Measurements from ENCODE around the gene PHLDA1. TPM values are rescaled to one million over a fixed set of nuclear protein-coding genes. Genes with fewer than 3 reads are reported as not detected.
A peak's percentile ranks its signal among the peaks of the same experiment; 100 is the strongest.

Gene PHLDA1
- total and polyA plus RNA-seq, 4 donors = 2.8 to 11.5 (median 5.7) TPM

DNA sequence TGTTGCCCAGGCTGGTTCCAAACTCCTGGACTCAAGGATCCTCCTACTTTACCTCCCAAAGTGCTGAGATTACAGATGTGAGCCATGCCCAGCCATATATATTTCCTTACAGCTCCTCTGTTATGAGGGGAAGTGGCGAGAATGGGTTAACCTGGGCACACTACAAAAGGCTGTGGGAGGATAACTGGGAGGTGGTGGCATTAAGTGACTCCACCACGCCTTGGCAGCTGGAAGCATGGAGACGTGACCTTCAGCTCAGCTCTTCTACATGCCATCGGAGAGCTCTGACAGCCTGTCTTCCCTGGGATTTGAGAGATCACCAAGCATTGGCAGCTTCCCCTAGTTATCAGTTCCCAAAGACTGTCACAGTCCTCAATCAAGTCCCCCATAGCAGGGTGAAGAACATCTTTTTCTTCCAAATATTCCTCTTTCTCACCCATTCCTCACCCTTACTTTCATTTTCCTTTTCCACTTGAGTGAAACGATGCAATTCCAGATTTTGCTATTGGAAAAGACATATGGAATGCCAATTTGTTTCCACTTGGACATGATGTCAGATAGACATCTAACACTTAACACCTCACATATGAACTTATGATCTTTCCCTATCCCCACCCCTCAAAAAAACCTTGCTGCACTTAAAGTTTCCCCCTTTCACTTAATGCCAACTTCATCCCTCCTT, 48.5 kb downstream of the PHLDA1 start:
- no peak for DNase-seq (ENCODE audit: low spot score)
- H3K27ac ChIP-seq (ENCODE audit: low read depth in 1 of 2, low read length in 2 of 2) = peak overlapping the region; percentile 34 to 56
- no peaks in the 10 kb centered on the region for H3K27me3 ChIP-seq (ENCODE audit: control insufficient read depth in 4 of 4, insufficient read depth in 4 of 4, low read length in 3 of 4)
- H3K36me3 ChIP-seq (ENCODE audit: control insufficient read depth in 4 of 4, insufficient read depth in 3 of 4, low read depth in 1 of 4, low read length in 3 of 4) = no peaks in the 10 kb centered on the region
- H3K4me1 ChIP-seq (ENCODE audit: control insufficient read depth in 4 of 4, insufficient read depth in 4 of 4, low read length in 3 of 4) = peaks cover 5 to 30% (median 17%) of the 10 kb centered on the region in 4 donors
- TF ChIP-seq EGR1 (IDR thresholded peaks at IDR 0.05; ENCODE audit: low read depth in 2 of 2) = no peak
- peak; percentile 29 for TF ChIP-seq YY1 (IDR thresholded peaks at IDR 0.05)
- peak overlapping the region; percentile 50 to 69 (median 51) for H3K4me3 ChIP-seq (ENCODE audit: low read depth in 1 of 3, low read length in 3 of 3)
- no peaks in the 10 kb centered on the region for H3K9me3 ChIP-seq (ENCODE audit: control insufficient read depth in 4 of 4, low read length in 3 of 4)
- H3K9ac ChIP-seq (ENCODE audit: low read depth in 1 of 2, low read length in 2 of 2) = peak overlapping the region in 1 of 2 donors; percentile 54
- WGBS = 38% methylated on average over 5 of the region's 5 CpGs

GRCh38 chr12:75982169-75982564, 49.4 kb downstream of the PHLDA1 start:
- H3K27me3 ChIP-seq (ENCODE audit: control insufficient read depth in 4 of 4, insufficient read depth in 4 of 4, low read length in 3 of 4) = no peaks in the 10 kb centered on the region
- H3K9ac ChIP-seq (ENCODE audit: low read depth in 1 of 2, low read length in 2 of 2) = no peak overlapping the region
- no peak for DNase-seq (ENCODE audit: low spot score)
- peaks cover 5 to 34% (median 19%) of the 10 kb centered on the region in 4 donors for H3K4me1 ChIP-seq (ENCODE audit: control insufficient read depth in 4 of 4, insufficient read depth in 4 of 4, low read length in 3 of 4)
- no peak overlapping the region for H3K4me3 ChIP-seq (ENCODE audit: low read depth in 1 of 3, low read length in 3 of 3)
- TF ChIP-seq JUND (IDR thresholded peaks at IDR 0.05) (no peak), CTCF (IDR thresholded peaks at IDR 0.05; ENCODE audit: low read depth, low read length, missing input control) (no peak), GABPA (IDR thresholded peaks at IDR 0.05 in 1 of 2, conservative IDR thresholded peaks at IDR 0.05 in 1 of 2) (no peak), EGR1 (IDR thresholded peaks at IDR 0.05; ENCODE audit: low read depth in 2 of 2) (no peak), HNF4A (conservative IDR thresholded peaks at IDR 0.05) (no peak)
- no peak overlapping the region for H3K27ac ChIP-seq (ENCODE audit: low read depth in 1 of 2, low read length in 2 of 2)
- 78% methylated on average over 8 of the region's 8 CpGs for WGBS
- no peaks in the 10 kb centered on the region for H3K9me3 ChIP-seq (ENCODE audit: control insufficient read depth in 4 of 4, low read length in 3 of 4)
- H3K36me3 ChIP-seq (ENCODE audit: control insufficient read depth in 4 of 4, insufficient read depth in 3 of 4, low read depth in 1 of 4, low read length in 3 of 4) = no peaks in the 10 kb centered on the region

DNA sequence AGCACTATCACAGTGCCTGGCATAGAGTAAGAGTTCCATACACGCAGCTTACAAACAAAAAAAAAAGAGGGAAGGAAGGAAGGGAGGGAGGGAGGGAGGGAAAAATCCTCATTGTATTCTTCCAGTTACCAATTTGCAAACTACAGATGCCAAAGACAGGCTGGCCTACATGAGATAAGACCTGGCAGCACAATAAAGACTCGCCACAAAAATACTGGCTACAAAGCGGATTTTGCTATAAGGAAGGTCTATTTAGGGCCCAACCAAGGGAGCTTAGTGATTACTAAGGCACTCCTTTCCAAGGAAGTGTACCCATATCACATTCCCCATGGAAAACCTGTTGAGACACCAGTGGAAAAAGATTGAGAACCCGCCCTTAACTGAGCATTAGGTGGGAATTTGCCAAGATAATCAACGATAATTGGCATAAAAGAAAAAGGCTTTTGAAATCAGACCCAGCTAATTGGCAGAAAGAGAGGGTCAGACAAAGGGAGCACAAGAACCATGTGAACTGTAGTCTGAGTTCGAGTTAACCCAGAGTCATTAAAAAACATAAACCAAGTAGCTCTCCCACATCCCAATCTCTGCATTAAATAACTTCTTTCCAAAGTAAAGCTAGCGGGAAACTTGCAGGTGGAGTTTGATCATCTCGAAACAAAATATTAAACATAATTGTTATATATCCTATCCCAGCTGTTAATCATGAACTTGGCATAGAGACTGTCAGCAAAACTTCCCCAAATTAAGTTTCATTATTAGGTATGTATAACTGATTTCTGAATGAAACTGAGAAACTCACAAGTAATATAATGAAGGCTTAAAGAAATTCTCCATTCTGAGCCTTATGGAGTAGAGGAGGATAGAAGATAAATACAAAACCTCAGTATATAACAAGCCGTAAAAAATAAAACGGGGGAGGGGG, 50.1 kb downstream of the PHLDA1 start:
- TF ChIP-seq EGR1 (IDR thresholded peaks at IDR 0.05; ENCODE audit: low read depth in 2 of 2) (no peak), GABPA (IDR thresholded peaks at IDR 0.05 in 1 of 2, conservative IDR thresholded peaks at IDR 0.05 in 1 of 2) (no peak), FOXA2 (IDR thresholded peaks at IDR 0.05) (no peak), HNF4G (IDR thresholded peaks at IDR 0.05) (no peak)
- Histone ChIP-seq H3K9ac (ENCODE audit: low read depth in 1 of 2, low read length in 2 of 2) (no peak overlapping the region), H3K27me3 (ENCODE audit: control insufficient read depth in 4 of 4, insufficient read depth in 4 of 4, low read length in 3 of 4) (no peaks in the 10 kb centered on the region), H3K36me3 (ENCODE audit: control insufficient read depth in 4 of 4, insufficient read depth in 3 of 4, low read depth in 1 of 4, low read length in 3 of 4) (no peaks in the 10 kb centered on the region), H3K27ac (ENCODE audit: low read depth in 1 of 2, low read length in 2 of 2) (no peak overlapping the region), H3K4me3 (ENCODE audit: low read depth in 1 of 3, low read length in 3 of 3) (no peak overlapping the region), H3K9me3 (ENCODE audit: control insufficient read depth in 4 of 4, low read length in 3 of 4) (no peaks in the 10 kb centered on the region), H3K4me1 (ENCODE audit: control insufficient read depth in 4 of 4, insufficient read depth in 4 of 4, low read length in 3 of 4) (peaks cover 5 to 31% (median 19%) of the 10 kb centered on the region in 4 donors)
- DNase-seq (ENCODE audit: low spot score) = no peak
- whole genome bisulfite sequencing = 79% methylated on average over 10 of the region's 10 CpGs

- no peaks in the 10 kb centered on the region for H3K27me3 ChIP-seq (ENCODE audit: control insufficient read depth in 4 of 4, insufficient read depth in 4 of 4, low read length in 3 of 4)
- DNase-seq (ENCODE audit: low spot score) = no peak
- no peak overlapping the region for H3K9ac ChIP-seq (ENCODE audit: low read depth in 1 of 2, low read length in 2 of 2)
- no peak overlapping the region for H3K4me3 ChIP-seq (ENCODE audit: low read depth in 1 of 3, low read length in 3 of 3)
- H3K9me3 ChIP-seq (ENCODE audit: control insufficient read depth in 4 of 4, low read length in 3 of 4) = no peaks in the 10 kb centered on the region
- no peaks in the 10 kb centered on the region for H3K36me3 ChIP-seq (ENCODE audit: control insufficient read depth in 4 of 4, insufficient read depth in 3 of 4, low read depth in 1 of 4, low read length in 3 of 4)
- 80% methylated on average over 2 of the region's 2 CpGs for WGBS
- H3K27ac ChIP-seq (ENCODE audit: low read depth in 1 of 2, low read length in 2 of 2) = peak overlapping the region; percentile 87 to 88
- peaks cover 5 to 20% (median 15%) of the 10 kb centered on the region in 4 donors for H3K4me1 ChIP-seq (ENCODE audit: control insufficient read depth in 4 of 4, insufficient read depth in 4 of 4, low read length in 3 of 4)
- TF ChIP-seq, protein P1, sequence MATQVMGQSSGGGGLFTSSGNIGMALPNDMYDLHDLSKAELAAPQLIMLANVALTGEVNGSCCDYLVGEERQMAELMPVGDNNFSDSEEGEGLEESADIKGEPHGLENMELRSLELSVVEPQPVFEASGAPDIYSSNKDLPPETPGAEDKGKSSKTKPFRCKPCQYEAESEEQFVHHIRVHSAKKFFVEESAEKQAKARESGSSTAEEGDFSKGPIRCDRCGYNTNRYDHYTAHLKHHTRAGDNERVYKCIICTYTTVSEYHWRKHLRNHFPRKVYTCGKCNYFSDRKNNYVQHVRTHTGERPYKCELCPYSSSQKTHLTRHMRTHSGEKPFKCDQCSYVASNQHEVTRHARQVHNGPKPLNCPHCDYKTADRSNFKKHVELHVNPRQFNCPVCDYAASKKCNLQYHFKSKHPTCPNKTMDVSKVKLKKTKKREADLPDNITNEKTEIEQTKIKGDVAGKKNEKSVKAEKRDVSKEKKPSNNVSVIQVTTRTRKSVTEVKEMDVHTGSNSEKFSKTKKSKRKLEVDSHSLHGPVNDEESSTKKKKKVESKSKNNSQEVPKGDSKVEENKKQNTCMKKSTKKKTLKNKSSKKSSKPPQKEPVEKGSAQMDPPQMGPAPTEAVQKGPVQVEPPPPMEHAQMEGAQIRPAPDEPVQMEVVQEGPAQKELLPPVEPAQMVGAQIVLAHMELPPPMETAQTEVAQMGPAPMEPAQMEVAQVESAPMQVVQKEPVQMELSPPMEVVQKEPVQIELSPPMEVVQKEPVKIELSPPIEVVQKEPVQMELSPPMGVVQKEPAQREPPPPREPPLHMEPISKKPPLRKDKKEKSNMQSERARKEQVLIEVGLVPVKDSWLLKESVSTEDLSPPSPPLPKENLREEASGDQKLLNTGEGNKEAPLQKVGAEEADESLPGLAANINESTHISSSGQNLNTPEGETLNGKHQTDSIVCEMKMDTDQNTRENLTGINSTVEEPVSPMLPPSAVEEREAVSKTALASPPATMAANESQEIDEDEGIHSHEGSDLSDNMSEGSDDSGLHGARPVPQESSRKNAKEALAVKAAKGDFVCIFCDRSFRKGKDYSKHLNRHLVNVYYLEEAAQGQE (IDR thresholded peaks at IDR 0.05) = no peak
- no peak for TF ChIP-seq GABPA (IDR thresholded peaks at IDR 0.05 in 1 of 2, conservative IDR thresholded peaks at IDR 0.05 in 1 of 2)
- TF ChIP-seq HNF4A (conservative IDR thresholded peaks at IDR 0.05) = no peak
- no peak for TF ChIP-seq CTCF (IDR thresholded peaks at IDR 0.05; ENCODE audit: low read depth, low read length, missing input control)
- TF ChIP-seq YY1 (IDR thresholded peaks at IDR 0.05) = no peak
- TF ChIP-seq RXRA (IDR thresholded peaks at IDR 0.05) = no peak
- no peak for TF ChIP-seq SP1 (IDR thresholded peaks at IDR 0.05)
- no peak for TF ChIP-seq FOXA2 (IDR thresholded peaks at IDR 0.05)
- TF ChIP-seq TAF1 (conservative IDR thresholded peaks at IDR 0.05) = no peak
These were observed 52.4 kb downstream of the PHLDA1 start for GRCh38 chr12:75979181-75979580.

All from liver (tissue), 9 donors.